Hematopoietic multipotent progenitor cell treated with erythropoietin and hydrocortisone succinate and interleukin-3 and kit ligand, for 8 days (in vitro differentiated cells): ENCODE data around the gene TPK1.
"Not testable (repeated sequence)": the region's sequence is repeated elsewhere in the genome, so short reads cannot be mapped to it uniquely, and the experiment has no call there.

ENCODE experiments used
- DNase-seq: peaks from one replicate; pipeline ENCODE4 v3.0.0-alpha.2; 2015

TPK1 gene

GRCh38 chr7:144821067-144821466 is 14.8 kb downstream of the TPK1 start:
- DNase-seq, result no peak

GRCh38 chr7:144820552-144820951 is 15.3 kb downstream of the TPK1 start:
- no peak for DNase-seq

GRCh38 chr7:144819566-144819965 is 16.3 kb downstream of the TPK1 start:
- no peak for DNase-seq

- DNase-seq, result no peak
These were observed 17.3 kb downstream of the TPK1 start for GRCh38 chr7:144818511-144818910.

- DNase-seq, result no peak
These were observed 18.9 kb downstream of the TPK1 start for GRCh38 chr7:144817001-144817400.

DNA sequence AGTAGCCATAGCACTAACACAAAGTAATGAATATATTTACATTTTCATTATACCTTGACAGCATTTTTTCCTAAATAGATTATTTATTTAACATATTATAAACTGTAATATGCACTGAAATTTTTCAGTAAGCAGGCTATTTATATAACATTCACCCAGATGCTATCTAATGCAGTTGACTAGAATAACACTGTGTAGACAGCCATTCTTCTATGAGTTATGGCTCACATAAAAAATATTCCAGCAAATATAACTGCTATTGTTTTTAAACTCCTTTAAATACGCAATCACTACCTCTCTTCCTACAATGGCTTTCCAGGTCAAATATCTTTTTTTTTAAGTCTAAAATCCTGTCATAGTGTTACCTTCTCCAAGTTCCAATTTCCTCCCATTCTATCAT is 21.6 kb downstream of the TPK1 start:
- DNase-seq, result no peak

DNA sequence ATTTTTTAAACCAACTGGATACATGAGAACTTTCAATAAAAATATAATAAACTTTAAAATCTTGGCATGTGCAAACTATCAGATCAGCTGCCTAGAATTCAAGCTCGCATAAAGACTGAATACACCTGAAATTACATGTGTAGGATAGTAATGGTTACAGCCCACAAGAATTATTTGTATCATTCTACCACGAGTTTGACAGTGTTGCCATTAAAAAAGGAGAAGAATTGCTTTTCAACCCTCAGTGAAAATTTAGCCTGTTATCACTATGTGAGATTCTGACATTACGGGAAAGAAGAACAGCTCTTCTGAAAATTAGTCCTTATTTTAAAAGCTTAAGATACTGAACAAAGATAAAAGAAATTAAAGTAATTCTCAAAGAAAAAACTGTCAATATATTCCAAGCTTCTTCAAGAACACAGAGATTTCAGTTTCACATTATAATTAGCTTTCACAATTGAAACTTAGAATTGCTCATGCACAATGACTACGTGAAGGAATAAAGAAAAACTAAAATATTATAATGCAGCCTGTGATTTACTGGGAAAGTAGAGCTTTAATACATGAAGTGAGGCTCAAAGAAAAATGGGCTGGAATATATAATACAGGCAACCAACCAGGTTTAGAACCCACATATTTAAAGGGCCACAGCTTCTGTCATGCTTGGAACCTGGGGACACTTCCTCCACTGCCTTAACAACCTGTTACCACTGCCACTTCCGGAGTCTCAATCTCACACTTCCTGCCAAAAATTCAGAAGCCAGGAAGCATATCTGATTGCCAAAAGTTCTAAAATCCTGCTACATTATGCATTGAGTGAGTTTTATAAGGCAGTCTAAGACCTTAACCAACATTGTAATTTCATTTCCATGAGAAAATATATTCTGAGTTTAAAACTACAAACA is 23.2 kb downstream of the TPK1 start:
- DNase-seq, result peak; percentile 9

GRCh38 chr7:144805627-144806239 is 30.1 kb downstream of the TPK1 start:
- no peak for DNase-seq

GRCh38 chr7:144800678-144801436 is 35.0 kb downstream of the TPK1 start:
- DNase-seq, result not testable (repeated sequence)

- DNase-seq, result no peak
These were observed 38.9 kb downstream of the TPK1 start for GRCh38 chr7:144796919-144797318.

- DNase-seq, result no peak
These were observed 43.8 kb downstream of the TPK1 start for GRCh38 chr7:144792050-144792449.

GRCh38 chr7:144791488-144791887 is 44.4 kb downstream of the TPK1 start:
- no peak for DNase-seq

DNA sequence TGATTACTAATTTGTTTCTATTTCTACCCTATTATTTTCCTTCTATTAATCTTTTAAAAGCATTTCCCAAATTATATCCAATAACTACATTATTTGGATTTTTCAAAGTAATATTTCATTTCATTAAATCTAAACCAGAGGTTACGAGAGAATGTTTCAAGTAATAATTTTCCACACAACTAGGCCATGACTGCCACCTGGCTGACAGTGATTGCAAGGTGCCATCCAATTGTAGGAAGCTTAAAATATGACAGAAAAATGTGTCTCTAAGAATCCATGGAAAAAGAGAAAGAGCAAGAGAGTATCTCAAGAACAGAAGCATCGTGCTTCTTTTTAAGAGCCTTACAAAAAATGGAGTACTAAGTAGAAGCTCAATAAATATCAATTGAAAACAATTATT is 48.7 kb downstream of the TPK1 start:
- peak; percentile 8 for DNase-seq

GRCh38 chr7:144786522-144786921 is 49.3 kb downstream of the TPK1 start:
- DNase-seq, result peak; percentile 33

- no peak for DNase-seq
These were observed 49.8 kb downstream of the TPK1 start for GRCh38 chr7:144786079-144786478.

- no peak for DNase-seq
These were observed 50.3 kb downstream of the TPK1 start for GRCh38 chr7:144785521-144785920.

DNA sequence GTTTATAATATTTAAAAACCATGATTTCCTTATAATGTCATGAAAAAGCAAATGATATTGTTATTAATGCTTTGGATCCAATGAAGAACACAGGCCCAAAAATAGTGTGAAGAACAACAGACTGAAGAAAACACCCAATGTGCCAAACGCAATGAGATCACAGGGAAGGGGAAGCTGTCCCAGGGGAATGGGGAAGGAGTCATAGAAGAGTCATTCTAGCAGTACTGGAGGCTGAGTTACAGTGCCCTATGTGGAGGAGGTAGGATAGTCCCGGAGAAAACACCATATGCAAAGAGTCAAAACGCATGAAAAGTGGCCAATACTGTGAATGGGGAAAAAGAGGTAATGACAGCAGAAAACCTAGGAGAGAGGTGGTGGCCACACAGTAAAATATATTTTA is 50.9 kb downstream of the TPK1 start:
- no peak for DNase-seq

GRCh38 chr7:144784441-144784840 is 51.4 kb downstream of the TPK1 start:
- no peak for DNase-seq

GRCh38 chr7:144782883-144783282 is 53.0 kb downstream of the TPK1 start:
- no peak for DNase-seq

DNA sequence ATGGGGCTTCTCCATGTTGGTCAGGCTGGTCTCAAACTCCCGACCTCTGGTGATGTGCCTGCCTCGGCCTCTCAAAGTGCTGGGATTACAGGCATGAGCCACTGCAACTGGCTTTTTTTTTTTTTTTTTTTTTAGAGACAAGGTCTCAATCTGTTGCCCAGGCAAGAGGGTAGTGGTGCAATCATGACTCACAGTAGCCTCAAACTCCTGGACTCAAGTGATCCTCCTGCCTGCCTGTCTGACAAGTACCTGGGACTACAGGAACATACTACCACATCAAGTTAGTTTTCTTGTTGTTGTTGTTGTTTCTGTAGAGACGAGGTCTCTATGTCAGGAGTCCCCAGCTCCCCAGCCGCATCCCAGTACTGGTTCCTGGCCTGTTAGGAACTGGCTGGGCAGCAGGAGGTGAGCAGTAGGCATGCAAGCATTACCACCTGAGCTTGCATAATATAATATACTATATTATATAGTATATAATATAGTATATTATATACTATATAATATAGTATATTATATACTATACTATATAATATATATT is 55.7 kb downstream of the TPK1 start:
- no peak for DNase-seq

GRCh38 chr7:144777889-144778288 is 58.0 kb downstream of the TPK1 start:
- not testable (repeated sequence) for DNase-seq

DNA sequence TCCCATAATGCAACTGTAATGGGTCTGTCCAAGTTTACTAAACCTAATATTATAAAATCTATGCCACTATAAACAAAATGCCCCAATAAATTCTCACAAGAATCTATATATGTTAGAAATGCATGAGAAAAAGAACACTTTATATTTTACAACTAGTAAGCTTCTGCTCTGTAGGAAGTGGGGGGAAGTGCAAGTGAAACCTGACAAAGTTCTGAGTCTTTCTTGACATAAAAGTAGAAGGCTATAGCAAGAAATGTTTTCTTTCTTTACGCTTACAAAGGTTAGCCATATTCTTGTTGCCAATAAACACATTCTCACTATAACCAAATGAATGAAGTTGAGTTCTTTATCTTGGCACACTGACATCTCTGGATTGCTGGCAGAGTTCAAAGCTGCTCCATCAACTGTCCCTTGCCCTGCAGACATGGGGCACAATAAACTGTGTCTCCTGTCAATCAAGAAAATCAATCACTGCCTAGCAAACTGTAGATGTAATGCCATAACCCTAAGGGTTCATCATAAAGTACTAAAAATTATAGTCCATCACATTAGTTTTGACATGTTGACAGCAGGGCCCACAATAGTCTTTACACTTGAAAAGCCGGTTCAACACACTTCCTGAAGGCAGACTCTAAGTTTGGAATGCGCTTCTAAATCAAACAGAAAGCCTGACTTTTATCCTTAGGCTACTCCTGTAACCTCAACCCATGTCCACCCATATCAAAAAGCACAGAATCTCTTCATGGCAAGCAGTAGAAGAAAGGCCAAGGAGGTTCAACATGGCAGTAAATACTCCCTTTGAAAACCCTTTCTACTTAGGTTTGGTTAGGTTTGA is 58.6 kb downstream of the TPK1 start:
- DNase-seq, result no peak
